IMR-90 (cell line): ENCODE results near the gene SIRT5. TPM values are rescaled to one million over a fixed set of nuclear protein-coding genes. Genes with fewer than 3 reads are reported as not detected.

Experiments used
- ATAC-seq: fragments of 200-7000 bp; cut with Tn5 transposase; 2 replicates; pipeline ENCODE4 v1.9.1; 2020; ENCODE audit warnings: low read depth, mild to moderate bottlenecking, moderate library complexity
- BruUV-seq: library from RNA; stranded (reverse); fragments of 400-500 nt; replicated peaks from 2 replicates; lab custom pipeline; 2021; lab: Mats Ljungman, UMichigan
- CTCF ChIA-PET: fragments of 300-600 bp; formaldehyde crosslinking; extraction: SDS; loops from one replicate; lab custom pipeline; 2021; ENCODE audit warnings: antibody characterized with exemption; lab: Yijun Ruan, JAX
- POLR2A ChIA-PET: fragments of 300-600 bp; sonication (Branson Sonifier 250); formaldehyde crosslinking; loops from one replicate; lab custom pipeline; 2022; ENCODE audit warnings: antibody characterized with exemption; ENCODE audit not compliant: unreplicated experiment; lab: Charles Lee
- DNase-seq: peaks from one replicate; pipeline ENCODE4 v3.0.0; 2013
- H2AFZ ChIP-seq: replicated peaks from 2 replicates; pipeline ENCODE3; 2013; ENCODE audit warnings: low read length, mild to moderate bottlenecking; ENCODE audit not compliant: poor library complexity
- H2AK5ac ChIP-seq: 2 replicates; pipeline ENCODE4 v1.6.1; 2013; ENCODE audit warnings: low read depth, low read length, inconsistent platforms
- H2AK9ac ChIP-seq: replicated peaks from 2 replicates; pipeline ENCODE3; 2013; ENCODE audit warnings: mild to moderate bottlenecking, low read depth, low read length, moderate library complexity; ENCODE audit not compliant: poor library complexity
- H2BK120ac ChIP-seq: 2 replicates; pipeline ENCODE4 v1.6.1; 2013; ENCODE audit warnings: low read depth, low read length, inconsistent platforms
- H2BK15ac ChIP-seq: 3 replicates; pipeline ENCODE4 v1.6.1; 2013; ENCODE audit warnings: low read depth, low read length, inconsistent platforms
- H2BK20ac ChIP-seq: 2 replicates; pipeline ENCODE4 v1.6.1; 2013; ENCODE audit warnings: low read depth, mild to moderate bottlenecking, inconsistent platforms, low read length, moderate library complexity
- H2BK5ac ChIP-seq: 2 replicates; pipeline ENCODE4 v1.6.1; 2013; ENCODE audit warnings: mild to moderate bottlenecking, low read depth, low read length, inconsistent platforms; ENCODE audit not compliant: poor library complexity, severe bottlenecking
- H3K14ac ChIP-seq: replicated peaks from 2 replicates; pipeline ENCODE4 v1.6.1; 2013; ENCODE audit warnings: low read depth, low read length, inconsistent platforms
- H3K18ac ChIP-seq: 2 replicates; pipeline ENCODE4 v1.6.1; 2013; ENCODE audit warnings: low read depth, low read length, control low read depth
- H3K23ac ChIP-seq: 2 replicates; pipeline ENCODE4 v1.6.1; 2013; ENCODE audit warnings: low read depth, low read length, inconsistent platforms
- H3K27ac ChIP-seq: 2 replicates; pipeline ENCODE4 v1.5.1; 2013; ENCODE audit warnings: mild to moderate bottlenecking, control low read depth, low read length; ENCODE audit not compliant: insufficient read depth
- H3K27me3 ChIP-seq: 2 replicates; pipeline ENCODE4 v1.6.1; 2013; ENCODE audit warnings: low read length; ENCODE audit not compliant: control insufficient read depth, insufficient read depth
- H3K36me3 ChIP-seq: 2 replicates; pipeline ENCODE4 v1.6.1; 2013; ENCODE audit warnings: low read length, mixed read lengths; ENCODE audit not compliant: control insufficient read depth, insufficient read depth
- H3K4ac ChIP-seq: 2 replicates; pipeline ENCODE4 v1.6.1; 2013; ENCODE audit warnings: low read depth, low read length, inconsistent platforms
- H3K4me1 ChIP-seq: 2 replicates; pipeline ENCODE4 v1.6.1; 2013; ENCODE audit warnings: low read length, mixed read lengths; ENCODE audit not compliant: control insufficient read depth, insufficient read depth
- H3K4me2 ChIP-seq: 2 replicates; pipeline ENCODE4 v1.6.1; 2013; ENCODE audit warnings: low read depth, mild to moderate bottlenecking, control low read depth, low read length, moderate library complexity
- H3K4me3 ChIP-seq: 2 replicates; pipeline ENCODE4 v1.5.1; 2013; ENCODE audit warnings: low read depth, mild to moderate bottlenecking, control low read depth, low read length, moderate library complexity; ENCODE audit not compliant: insufficient read depth
- H3K56ac ChIP-seq: 2 replicates; pipeline ENCODE4 v1.6.1; 2013; ENCODE audit warnings: low read length, inconsistent platforms; ENCODE audit not compliant: insufficient read depth; ENCODE audit errors: extremely low read depth
- H3K79me1 ChIP-seq, 2 experiments: 2 replicates each; pipeline ENCODE4 v1.6.1; 2013; ENCODE audit warnings: low read length in 2 of 2, inconsistent platforms in 1 of 2, low read depth in 1 of 2
- H3K9ac ChIP-seq: 2 replicates; pipeline ENCODE4 v1.6.1; 2013; ENCODE audit warnings: low read depth, low read length, control low read depth
- H3K9me1 ChIP-seq: 2 replicates; pipeline ENCODE4 v1.6.1; 2013; ENCODE audit warnings: low read length, inconsistent platforms; ENCODE audit not compliant: insufficient read depth
- H3K9me3 ChIP-seq: 2 replicates; pipeline ENCODE4 v1.6.1; 2013; ENCODE audit warnings: low read length; ENCODE audit not compliant: control insufficient read depth, insufficient read depth
- H4K20me1 ChIP-seq: 2 replicates; pipeline ENCODE4 v1.6.1; 2013; ENCODE audit warnings: low read length, inconsistent platforms; ENCODE audit not compliant: insufficient read depth
- H4K5ac ChIP-seq: 2 replicates; pipeline ENCODE4 v1.6.1; 2013; ENCODE audit warnings: mild to moderate bottlenecking, low read depth, low read length, control low read depth
- H4K8ac ChIP-seq, 2 experiments: 2 replicates each; pipeline ENCODE4 v1.6.1; 2013; ENCODE audit warnings: low read depth in 2 of 2, low read length in 2 of 2, control low read depth in 1 of 2, inconsistent platforms in 1 of 2
- H4K91ac ChIP-seq: 2 replicates; pipeline ENCODE4 v1.6.1; 2013; ENCODE audit warnings: low read depth, low read length, inconsistent platforms; ENCODE audit not compliant: insufficient read depth
- CEBPB ChIP-seq: IDR thresholded peaks from 2 replicates; pipeline ENCODE4 v1.6.1; 2012; ENCODE audit warnings: low read depth, low read length, improper control_type of control experiment
- CTCF ChIP-seq: conservative IDR thresholded peaks from 2 replicates; pipeline ENCODE4 v1.5.1; 2012; ENCODE audit warnings: mild to moderate bottlenecking, low read depth, low read length, improper control_type of control experiment
- ELK1 ChIP-seq: fragments of 150-350 bp; IDR thresholded peaks from 2 replicates; pipeline ENCODE4 v1.6.1; 2016; ENCODE audit warnings: low read depth, mild to moderate bottlenecking, low read length, moderate library complexity, borderline replicate concordance
- MAFK ChIP-seq: IDR thresholded peaks from 2 replicates; pipeline ENCODE4 v1.6.1; 2012; ENCODE audit warnings: low read depth, low read length, improper control_type of control experiment
- NFE2L2 ChIP-seq: fragments of 150-350 bp; IDR thresholded peaks from 2 replicates; pipeline ENCODE4 v1.6.1; 2016; ENCODE audit warnings: low read depth, mild to moderate bottlenecking, low read length
- POLR2A ChIP-seq: IDR thresholded peaks from 2 replicates; pipeline ENCODE4 v1.6.1; 2012; ENCODE audit warnings: mild to moderate bottlenecking, low read depth, low read length
- RFX5 ChIP-seq: IDR thresholded peaks from 2 replicates; pipeline ENCODE4 v1.8.0; 2012; ENCODE audit warnings: low read depth, mild to moderate bottlenecking, low read length, moderate library complexity
- SMC3 ChIP-seq: fragments of 150-350 bp; IDR thresholded peaks from 2 replicates; pipeline ENCODE4 v1.6.1; 2016; ENCODE audit warnings: low read depth, mild to moderate bottlenecking, antibody characterized with exemption, low read length, moderate library complexity
- USF2 ChIP-seq: fragments of 150-350 bp; IDR thresholded peaks from 2 replicates; pipeline ENCODE4 v1.6.1; 2017; ENCODE audit warnings: mild to moderate bottlenecking, antibody characterized with exemption, low read length, low read depth
- WGBS, 2 experiments: methylation state at CpG; one replicate each; pipeline versions ENCODE4 v1.1.5 to v1.1.7; 2013; ENCODE audit warnings: missing lambda C conversion rate in 2 of 2; ENCODE audit not compliant: insufficient read length in 1 of 2; ENCODE audit errors: extremely low coverage in 2 of 2; 5-methylcytosine and 5-hydroxymethylcytosine counted together
- dilution Hi-C: fragments of 300-500 bp; cut with HindIII; formaldehyde crosslinking; loops from one replicate; pipeline ENCODE4 v1.14.3; 2018; ENCODE audit warnings: low sequenced_read_pairs; ENCODE audit not compliant: unreplicated experiment
- in situ Hi-C: fragments of 300-500 bp; cut with MboI; formaldehyde crosslinking; loops from 3 replicates; pipeline ENCODE4 v1.14.3; 2019; ENCODE audit warnings: low sequenced_read_pairs, inconsistent platforms, mixed read lengths
- intact Hi-C: fragments of 100-400 bp; cut with micrococcal nuclease; formaldehyde crosslinking; loops from 2 replicates; pipeline ENCODE4 v1.10.0; 2022
- polyA plus RNA-seq, 3 experiments: library from polyadenylated mRNA; depleted of rRNA; stranded (reverse); fragments of >200 nt; gene quantifications; 2 replicates each; pipeline ENCODE4 v1.2.3, GENCODE V29; 2012; ENCODE audit warnings: low replicate concordance in 1 of 3
- total RNA-seq: library from RNA; depleted of rRNA; stranded (reverse); fragments of >200 nt; gene quantifications from 2 replicates; pipeline ENCODE4 v1.2.3, GENCODE V29; 2012

SIRT5 gene
- total and polyA plus RNA-seq, 2 of the 4 experiments (the other 2 are of a cell fraction) = 4.7 to 5.2 TPM

GRCh38 chr6:13577926-13578325 lies 3.5 kb downstream of the SIRT5 start:
- Histone ChIP-seq H3K4ac (no peak overlapping the region), H2AFZ (no peak overlapping the region), H3K14ac (no peak overlapping the region), H3K4me1 (no peaks in the 10 kb centered on the region; the same call in 1 of the 2 replicates), H4K91ac (no peak overlapping the region), H2BK5ac (no peak overlapping the region), H3K9me1 (peaks cover 4% of the 10 kb centered on the region; the same call in 1 of the 2 replicates), H4K5ac (no peak overlapping the region), H3K79me1 (peaks cover 7 to 13% of the 10 kb centered on the region in 2 experiments), H2AK5ac (no peak overlapping the region), H3K9me3 (no peaks in the 10 kb centered on the region), H2BK15ac (no peak overlapping the region), H2BK120ac (no peak overlapping the region), H2BK20ac (no peak overlapping the region), H4K8ac (no peak overlapping the region), H3K18ac (no peak overlapping the region), H3K9ac (no peak overlapping the region), H3K56ac (no peak overlapping the region), H3K4me2 (no peak overlapping the region), H3K4me3 (no peak overlapping the region), H2AK9ac (no peak overlapping the region), H3K23ac (no peak overlapping the region), H3K36me3 (peaks cover 6% of the 10 kb centered on the region; the same call in 1 of the 2 replicates), H4K20me1 (no peaks in the 10 kb centered on the region), H3K27me3 (no peaks in the 10 kb centered on the region), H3K27ac (no peak overlapping the region)
- BruUV-seq = no TSS peak
- intact Hi-C loops = no loop called here
- DNase-seq = no peak
- ATAC-seq = no peak
- ChIA-PET CTCF (no interaction called here), POLR2A (no interaction called here)
- TF ChIP-seq ELK1 (no peak), SMC3 (no peak), CTCF (no peak), USF2 (no peak), NFE2L2 (no peak), CEBPB (no peak), POLR2A (no peak), MAFK (no peak), RFX5 (no peak)
- dilution Hi-C loops = no loop called here
- WGBS, 2 experiments = no CpG with 5 or more reads among the region's 3 CpGs
- in situ Hi-C loops = no loop called here
